Lower lobe of right lung (tissue), 2 donors: ENCODE results near the gene ITPK1. TPM values are rescaled to one million over a fixed set of nuclear protein-coding genes. Genes with fewer than 3 reads are reported as not detected.

Experiments
- ATAC-seq, 2 donors: fragments of 200-7000 bp; cut with Tn5 transposase; one replicate each; pipeline ENCODE4 v1.9.1; 2020 to 2022; ENCODE audit warnings: mild to moderate bottlenecking in 2 of 2, moderate library complexity in 2 of 2
- DNase-seq: peaks from one replicate; pipeline ENCODE4 v3.0.0-alpha.2; 2020
- H3K27ac ChIP-seq: fragments of 200-600 bp; one replicate; pipeline ENCODE4 v1.8.0; 2022
- H3K27me3 ChIP-seq: fragments of 200-600 bp; one replicate; pipeline ENCODE4 v1.8.0; 2022; ENCODE audit warnings: low read depth
- H3K36me3 ChIP-seq: fragments of 200-600 bp; one replicate; pipeline ENCODE4 v1.8.0; 2022; ENCODE audit warnings: mild to moderate bottlenecking
- H3K4me1 ChIP-seq: fragments of 200-600 bp; one replicate; pipeline ENCODE4 v1.8.0; 2022
- H3K4me3 ChIP-seq: fragments of 200-600 bp; one replicate; pipeline ENCODE4 v1.8.0; 2022; ENCODE audit warnings: mild to moderate bottlenecking
- H3K9me3 ChIP-seq: fragments of 200-600 bp; one replicate; pipeline ENCODE4 v1.8.0; 2022
- CTCF ChIP-seq: fragments of 200-600 bp; IDR thresholded peaks from one replicate; pipeline ENCODE4 v1.8.0; 2022; ENCODE audit warnings: antibody characterized with exemption, mild to moderate bottlenecking
- intact Hi-C: fragments of 100-400 bp; cut with DNase I; formaldehyde crosslinking; loops from one replicate; pipeline ENCODE4 v1.11.0; 2022
- total RNA-seq: library from RNA; stranded (reverse); fragmentation: NEBNext Ultra II Directional; extraction: Animal tissue kit (Norgen Biotek cat#: 25700); gene quantifications from one replicate; pipeline ENCODE4 v1.2.1, GENCODE V29; 2021
- donor health status: DM: no; HTN: yes; CAD: no; lungs with severe emphysema.

ITPK1 gene
- total RNA-seq, 1 donor from 2014 or later: 129 TPM

GRCh38 chr14:92963301-92964123, 152.2 kb downstream of the ITPK1 start:
- H3K36me3 ChIP-seq: peaks cover 24% of the 10 kb centered on the region
- ATAC-seq (peak in 1 of 2 donors; percentile 59), DNase-seq (peak; percentile 42)
- peaks cover 16% of the 10 kb centered on the region for H3K4me1 ChIP-seq
- intact Hi-C loops: no loop called here
- no peak for TF ChIP-seq CTCF
- H3K4me3 ChIP-seq: no peak overlapping the region
- peak overlapping the region; percentile 4 for H3K27ac ChIP-seq
- H3K27me3 ChIP-seq: no peaks in the 10 kb centered on the region
- H3K9me3 ChIP-seq: no peaks in the 10 kb centered on the region

GRCh38 chr14:92962831-92963095, 153.0 kb downstream of the ITPK1 start:
- Histone ChIP-seq H3K4me3 (no peak overlapping the region), H3K27ac (no peak overlapping the region), H3K36me3 (peaks cover 32% of the 10 kb centered on the region), H3K27me3 (no peaks in the 10 kb centered on the region), H3K9me3 (no peaks in the 10 kb centered on the region), H3K4me1 (peaks cover 16% of the 10 kb centered on the region)
- no peak for ATAC-seq
- intact Hi-C loops: no loop called here
- DNase-seq: peak; percentile 28
- TF ChIP-seq CTCF: no peak

GRCh38 chr14:92962031-92962830, 153.5 kb downstream of the ITPK1 start:
- ATAC-seq: no peak
- no peak overlapping the region for H3K27ac ChIP-seq
- H3K4me1 ChIP-seq: peaks cover 16% of the 10 kb centered on the region
- H3K27me3 ChIP-seq: no peaks in the 10 kb centered on the region
- no peak overlapping the region for H3K4me3 ChIP-seq
- H3K36me3 ChIP-seq: peaks cover 37% of the 10 kb centered on the region
- peak; percentile 13 for DNase-seq
- intact Hi-C loops: no loop called here
- no peak for TF ChIP-seq CTCF
- H3K9me3 ChIP-seq: no peaks in the 10 kb centered on the region

- TF ChIP-seq CTCF: no peak
- H3K27me3 ChIP-seq: no peaks in the 10 kb centered on the region
- H3K4me3 ChIP-seq: no peak overlapping the region
- no peak for ATAC-seq
- H3K4me1 ChIP-seq: peaks cover 16% of the 10 kb centered on the region
- intact Hi-C loops: no loop called here
- no peaks in the 10 kb centered on the region for H3K9me3 ChIP-seq
- H3K36me3 ChIP-seq: peaks cover 44% of the 10 kb centered on the region
- no peak for DNase-seq
- no peak overlapping the region for H3K27ac ChIP-seq
These were observed 154.2 kb downstream of the ITPK1 start for GRCh38 chr14:92961567-92961855.

- no peak for TF ChIP-seq CTCF
- H3K36me3 ChIP-seq: peaks cover 49% of the 10 kb centered on the region
- H3K27ac ChIP-seq: no peak overlapping the region
- H3K4me1 ChIP-seq: peaks cover 16% of the 10 kb centered on the region
- DNase-seq (no peak), ATAC-seq (no peak)
- intact Hi-C loops: no loop called here
- H3K4me3 ChIP-seq: no peak overlapping the region
- H3K9me3 ChIP-seq: no peaks in the 10 kb centered on the region
- no peaks in the 10 kb centered on the region for H3K27me3 ChIP-seq
These were observed 154.8 kb downstream of the ITPK1 start for GRCh38 chr14:92960706-92961566.
